Progenitor cell of endocrine pancreas (in vitro differentiated cells): Measurements from ENCODE around the gene SGO1. TPM values are rescaled to one million over a fixed set of nuclear protein-coding genes. Genes with fewer than 3 reads are reported as not detected.

Experiments used
- DNase-seq: peaks from one replicate; pipeline ENCODE4 v3.0.0; 2021; ENCODE audit warnings: low spot score; ENCODE audit not compliant: unreplicated experiment
- H3K27ac Mint-ChIP-seq: 2 replicates; pipeline ENCODE4 v1.8.0; 2021; ENCODE audit warnings: mild to moderate bottlenecking, moderate library complexity, mixed read lengths
- H3K27me3 Mint-ChIP-seq: 2 replicates; pipeline ENCODE4 v1.8.0; 2021; ENCODE audit warnings: mixed read lengths
- H3K36me3 Mint-ChIP-seq: 2 replicates; pipeline ENCODE4 v1.8.0; 2022; ENCODE audit warnings: mixed read lengths; ENCODE audit not compliant: insufficient read depth
- H3K4me1 Mint-ChIP-seq: 2 replicates; pipeline ENCODE4 v1.8.0; 2021; ENCODE audit warnings: low read depth, mixed read lengths
- H3K4me3 Mint-ChIP-seq: 2 replicates; pipeline ENCODE4 v1.8.0; 2021; ENCODE audit warnings: low read depth, mild to moderate bottlenecking, moderate library complexity, mixed read lengths
- H3K9me3 Mint-ChIP-seq: 2 replicates; pipeline ENCODE4 v1.8.0; 2021; ENCODE audit warnings: low read depth, mixed read lengths
- total RNA-seq: library from RNA; stranded (reverse); gene quantifications from 2 replicates; pipeline ENCODE4 v1.2.1, GENCODE V29; 2021
- TF ChIP-seq, protein P1 (sequence below): fragments of 200-600 bp; sonication (generic); IDR thresholded peaks from one replicate; pipeline ENCODE4 v1.5.0; 2021; ENCODE audit warnings: antibody characterized with exemption, mild to moderate bottlenecking; ENCODE audit not compliant: unreplicated experiment

The SGO1 gene
- total RNA-seq, 1 donor from 2014 or later = 14.8 TPM

DNA sequence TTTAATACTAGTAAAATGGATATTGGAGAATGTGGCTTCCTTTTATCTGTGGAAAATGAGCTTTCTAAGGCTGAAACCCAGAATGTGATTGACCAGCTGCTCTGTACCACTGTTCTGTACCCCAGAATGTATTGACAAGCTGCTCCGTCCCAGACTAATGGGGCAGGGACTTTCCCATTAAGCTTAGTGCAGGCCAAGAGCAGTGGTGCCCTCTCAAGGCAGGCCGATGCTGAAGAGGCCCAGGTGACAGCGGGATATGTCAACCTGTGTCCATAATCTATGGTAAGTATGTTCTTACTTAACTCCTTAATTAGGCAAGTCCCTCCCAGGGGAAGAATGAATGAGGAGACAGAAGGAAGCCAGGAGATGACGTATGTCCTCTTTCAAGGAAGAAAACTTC is 31.1 kb downstream of the SGO1 start:
- Mint-ChIP-seq H3K4me3 (no peak overlapping the region), H3K27me3 (no peaks in the 10 kb centered on the region), H3K36me3 (peaks cover 8% of the 10 kb centered on the region), H3K4me1 (no peaks in the 10 kb centered on the region), H3K27ac (no peak overlapping the region), H3K9me3 (no peaks in the 10 kb centered on the region)
- TF ChIP-seq, protein P1, sequence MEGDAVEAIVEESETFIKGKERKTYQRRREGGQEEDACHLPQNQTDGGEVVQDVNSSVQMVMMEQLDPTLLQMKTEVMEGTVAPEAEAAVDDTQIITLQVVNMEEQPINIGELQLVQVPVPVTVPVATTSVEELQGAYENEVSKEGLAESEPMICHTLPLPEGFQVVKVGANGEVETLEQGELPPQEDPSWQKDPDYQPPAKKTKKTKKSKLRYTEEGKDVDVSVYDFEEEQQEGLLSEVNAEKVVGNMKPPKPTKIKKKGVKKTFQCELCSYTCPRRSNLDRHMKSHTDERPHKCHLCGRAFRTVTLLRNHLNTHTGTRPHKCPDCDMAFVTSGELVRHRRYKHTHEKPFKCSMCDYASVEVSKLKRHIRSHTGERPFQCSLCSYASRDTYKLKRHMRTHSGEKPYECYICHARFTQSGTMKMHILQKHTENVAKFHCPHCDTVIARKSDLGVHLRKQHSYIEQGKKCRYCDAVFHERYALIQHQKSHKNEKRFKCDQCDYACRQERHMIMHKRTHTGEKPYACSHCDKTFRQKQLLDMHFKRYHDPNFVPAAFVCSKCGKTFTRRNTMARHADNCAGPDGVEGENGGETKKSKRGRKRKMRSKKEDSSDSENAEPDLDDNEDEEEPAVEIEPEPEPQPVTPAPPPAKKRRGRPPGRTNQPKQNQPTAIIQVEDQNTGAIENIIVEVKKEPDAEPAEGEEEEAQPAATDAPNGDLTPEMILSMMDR = no peak
- DNase-seq = no peak

DNA sequence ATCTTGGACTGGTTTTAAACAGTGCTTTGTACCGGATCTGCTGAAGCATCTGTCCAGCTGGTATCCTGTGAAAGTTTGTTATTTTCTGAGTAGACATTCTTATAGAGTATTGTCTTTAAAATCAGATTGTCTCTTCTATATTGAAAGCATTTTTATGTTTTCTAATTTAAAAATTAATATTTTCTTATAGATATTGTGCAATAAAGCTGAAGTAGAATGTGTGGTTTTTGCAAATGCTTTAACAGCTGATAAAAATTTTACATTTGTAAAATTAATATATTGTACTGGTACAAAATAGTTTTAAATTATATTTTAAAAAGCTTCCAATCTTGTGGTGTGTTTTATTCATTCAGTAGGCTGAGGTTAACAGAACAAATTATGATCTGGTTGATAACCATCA is 31.9 kb downstream of the SGO1 start:
- Mint-ChIP-seq H3K9me3 (no peaks in the 10 kb centered on the region), H3K36me3 (peaks cover 7% of the 10 kb centered on the region), H3K27me3 (no peaks in the 10 kb centered on the region), H3K4me1 (no peaks in the 10 kb centered on the region), H3K4me3 (no peak overlapping the region), H3K27ac (no peak overlapping the region)
- no peak for DNase-seq
- TF ChIP-seq, protein P1 = no peak

DNA sequence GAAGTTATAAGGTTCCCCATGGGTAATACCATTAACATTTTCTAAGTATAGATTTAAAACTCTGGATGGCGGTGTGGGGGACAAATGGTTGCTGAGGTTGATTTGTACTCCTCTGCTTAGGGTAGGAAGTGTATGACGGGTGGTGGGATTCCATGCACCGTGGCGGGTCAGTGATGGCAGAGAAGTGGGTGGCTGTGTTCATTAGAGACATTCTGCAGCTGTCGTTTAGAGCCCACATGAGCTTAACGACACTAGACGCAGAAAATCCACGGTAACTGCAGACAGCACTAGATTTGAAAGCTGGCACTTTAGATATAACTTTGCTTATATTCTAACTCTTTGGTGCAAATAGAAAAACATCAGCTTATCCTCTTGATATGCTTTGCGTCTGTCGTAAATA is 37.5 kb downstream of the SGO1 start:
- no peak overlapping the region for H3K27ac Mint-ChIP-seq
- H3K9me3 Mint-ChIP-seq = no peaks in the 10 kb centered on the region
- H3K4me1 Mint-ChIP-seq = no peaks in the 10 kb centered on the region
- TF ChIP-seq, protein P1 = no peak
- peaks cover 9% of the 10 kb centered on the region for H3K36me3 Mint-ChIP-seq
- DNase-seq = no peak
- no peak overlapping the region for H3K4me3 Mint-ChIP-seq
- no peaks in the 10 kb centered on the region for H3K27me3 Mint-ChIP-seq

DNA sequence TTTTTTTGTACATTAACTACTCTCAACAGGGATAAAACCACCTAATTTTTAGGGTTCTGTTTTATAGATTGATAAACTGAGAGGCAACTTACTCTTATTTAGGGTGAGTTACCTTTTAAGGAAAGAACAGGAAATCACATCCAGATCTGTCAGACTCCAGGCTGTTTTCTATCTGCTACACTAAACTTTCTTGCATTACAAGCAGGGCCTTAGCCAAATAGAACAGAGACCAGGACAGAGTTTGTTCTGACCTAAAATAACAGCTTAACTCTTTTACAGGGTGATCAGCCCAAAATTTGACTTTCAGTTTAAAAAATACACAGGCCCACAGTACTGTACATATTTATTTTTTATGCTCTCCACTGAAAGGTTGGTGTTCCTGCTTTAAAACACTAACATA is 38.6 kb downstream of the SGO1 start:
- H3K27ac Mint-ChIP-seq = no peak overlapping the region
- H3K36me3 Mint-ChIP-seq = peaks cover 15% of the 10 kb centered on the region
- no peak for DNase-seq
- no peak overlapping the region for H3K4me3 Mint-ChIP-seq
- TF ChIP-seq, protein P1 = no peak
- H3K27me3 Mint-ChIP-seq = no peaks in the 10 kb centered on the region
- H3K9me3 Mint-ChIP-seq = no peaks in the 10 kb centered on the region
- no peaks in the 10 kb centered on the region for H3K4me1 Mint-ChIP-seq

DNA sequence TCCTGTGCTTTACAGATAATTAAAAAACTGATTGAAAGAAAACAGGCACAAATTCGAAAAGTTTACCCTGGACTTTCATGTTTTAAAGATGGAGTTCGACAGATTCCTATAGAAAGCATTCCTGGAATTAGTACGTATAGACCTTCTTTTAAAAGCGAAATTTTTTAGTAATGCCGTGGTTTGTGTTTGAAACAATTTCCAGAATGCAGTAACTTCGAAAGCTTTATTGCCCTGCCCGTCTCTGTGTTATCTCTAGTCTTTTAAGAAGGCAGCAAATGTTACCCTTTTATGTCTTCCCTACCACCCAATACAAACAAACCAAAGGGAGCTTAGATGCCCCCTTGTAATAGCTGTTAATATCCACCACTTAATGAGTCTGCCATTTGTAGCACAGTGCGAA is 39.7 kb downstream of the SGO1 start:
- TF ChIP-seq, protein P1 = no peak
- Mint-ChIP-seq H3K4me3 (no peak overlapping the region), H3K9me3 (no peaks in the 10 kb centered on the region), H3K27ac (no peak overlapping the region), H3K27me3 (no peaks in the 10 kb centered on the region), H3K4me1 (no peaks in the 10 kb centered on the region), H3K36me3 (peaks cover 14% of the 10 kb centered on the region)
- no peak for DNase-seq

DNA sequence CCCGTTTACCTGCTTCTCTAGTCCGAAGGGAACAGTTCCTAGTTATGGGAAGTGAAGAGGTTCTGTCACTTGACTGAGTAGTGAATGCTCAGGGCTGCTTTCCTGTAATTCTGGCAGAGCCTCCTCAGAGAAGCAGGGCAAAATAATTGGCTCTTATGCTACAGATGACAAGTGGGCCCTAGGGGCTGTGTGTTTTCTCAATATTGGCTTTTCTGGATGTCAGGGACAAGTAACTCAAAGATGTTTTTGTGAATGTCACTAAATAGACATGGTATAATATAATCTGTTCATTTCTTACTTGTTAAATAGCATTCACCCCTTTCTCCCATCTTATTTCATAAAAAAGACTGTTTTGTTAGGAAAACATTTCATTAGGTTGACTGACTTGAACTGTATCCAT is 40.1 kb downstream of the SGO1 start:
- Mint-ChIP-seq H3K36me3 (peaks cover 16% of the 10 kb centered on the region), H3K27me3 (no peaks in the 10 kb centered on the region), H3K4me3 (no peak overlapping the region), H3K4me1 (no peaks in the 10 kb centered on the region), H3K9me3 (no peaks in the 10 kb centered on the region), H3K27ac (no peak overlapping the region)
- no peak for DNase-seq
- TF ChIP-seq, protein P1 = no peak
